NCI-H774 (cell line): ENCODE data around the gene TMEM163.

ENCODE experiments used
- DNase-seq: peaks from one replicate; lab custom pipeline; 2025; lab: John Stamatoyannopoulos, UW

TMEM163 gene

GRCh38 chr2:134722728-134723127 lies 3.9 kb upstream of the TMEM163 start:
- no peak for DNase-seq

DNA sequence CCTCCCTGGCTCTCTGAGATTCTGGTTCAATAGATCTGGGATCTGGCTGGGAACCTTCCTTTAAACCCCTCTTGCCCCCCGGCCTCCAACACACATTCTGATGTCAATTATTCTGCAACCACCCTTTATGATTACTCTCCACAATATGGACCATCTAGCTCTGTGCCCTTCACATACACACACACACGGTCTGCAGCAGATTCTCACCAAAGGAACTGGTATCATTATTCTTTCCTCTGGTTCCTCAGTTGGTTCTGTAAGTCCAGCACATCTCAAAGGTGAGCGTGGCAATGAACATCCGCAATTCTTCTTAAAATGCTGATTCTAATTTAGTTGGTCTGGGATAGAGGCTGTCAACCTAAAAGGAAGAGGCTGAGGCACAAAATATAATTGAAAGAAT lies 2.8 kb upstream of the TMEM163 start:
- no peak for DNase-seq

DNA sequence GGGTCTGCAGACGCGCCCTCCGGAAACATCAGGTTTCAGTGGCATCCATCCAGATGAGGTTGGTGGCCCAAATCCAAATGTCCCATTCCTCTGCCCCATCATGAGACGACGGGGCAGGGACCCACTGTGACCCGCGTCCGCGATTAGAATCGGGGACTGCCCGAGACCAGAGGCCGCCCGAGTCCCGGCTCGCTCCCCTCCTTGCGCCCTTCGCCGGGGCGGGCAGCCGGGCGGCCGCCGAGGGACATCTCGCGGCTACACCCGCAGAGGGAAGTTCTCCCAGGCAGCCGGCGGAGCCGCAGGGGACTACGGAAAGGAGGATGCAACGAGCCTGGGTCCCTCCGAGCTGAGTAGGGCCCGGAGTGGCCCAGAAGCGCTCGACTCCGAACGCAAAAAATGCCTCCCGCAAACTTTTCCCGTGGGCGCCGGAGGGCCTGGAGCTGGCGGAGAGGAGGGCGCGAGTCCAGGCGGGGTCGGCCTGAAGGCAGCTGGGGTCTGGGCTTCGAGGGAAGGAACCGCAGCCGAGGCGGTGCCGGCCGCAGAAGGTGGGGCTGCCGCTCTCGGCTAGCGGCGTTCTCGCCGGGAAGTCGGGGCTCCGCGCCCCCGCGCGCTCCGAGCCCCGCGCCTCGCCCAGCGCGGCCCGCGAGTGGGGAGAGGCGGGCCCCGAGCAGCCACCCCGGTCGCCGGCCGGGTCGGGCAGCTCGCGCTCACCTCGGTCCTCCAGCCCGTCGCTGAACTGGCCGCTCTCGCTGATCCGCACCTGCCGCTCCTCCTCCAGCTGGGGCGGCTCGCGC lies 580 bp downstream of the TMEM163 start:
- DNase-seq: no peak

DNA sequence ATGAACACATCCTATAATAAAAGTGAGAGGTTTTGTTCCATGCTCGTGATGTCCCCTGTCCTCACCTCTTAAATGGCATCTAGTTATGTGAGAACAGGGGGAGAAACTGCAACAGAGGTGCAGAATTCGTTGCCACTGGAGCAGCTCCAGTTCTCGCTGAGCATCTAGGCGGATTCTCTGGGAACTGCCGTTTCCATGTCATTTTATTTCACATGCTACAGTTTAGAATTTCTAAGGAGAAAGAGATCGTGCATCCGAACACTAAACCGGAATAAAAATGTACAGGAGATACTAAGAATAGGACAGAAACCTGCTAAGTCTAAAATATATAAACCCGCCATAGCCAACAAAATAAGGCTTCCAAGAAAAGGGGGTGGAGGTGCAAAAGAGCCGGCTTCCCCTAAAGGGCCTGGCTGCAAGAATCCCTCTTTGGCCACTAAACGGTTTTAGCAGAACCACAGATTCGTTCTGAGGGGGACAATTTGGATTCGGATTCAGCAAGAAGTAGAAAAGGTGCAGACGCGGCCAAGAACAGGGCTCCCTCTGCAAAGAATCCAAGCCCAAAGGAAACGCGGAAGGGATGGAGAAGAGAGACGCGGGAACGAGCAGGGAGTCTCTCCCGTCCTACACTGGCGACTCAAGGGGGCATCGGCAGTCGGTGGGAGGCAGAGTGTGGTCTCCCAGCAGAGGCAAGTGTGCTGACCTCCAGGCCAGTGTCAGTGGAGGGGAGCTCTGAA lies 1.3 kb downstream of the TMEM163 start:
- no peak for DNase-seq

- no peak for DNase-seq
Measured at GRCh38 chr2:134716721-134717243, 2.0 kb downstream of the TMEM163 start.

DNA sequence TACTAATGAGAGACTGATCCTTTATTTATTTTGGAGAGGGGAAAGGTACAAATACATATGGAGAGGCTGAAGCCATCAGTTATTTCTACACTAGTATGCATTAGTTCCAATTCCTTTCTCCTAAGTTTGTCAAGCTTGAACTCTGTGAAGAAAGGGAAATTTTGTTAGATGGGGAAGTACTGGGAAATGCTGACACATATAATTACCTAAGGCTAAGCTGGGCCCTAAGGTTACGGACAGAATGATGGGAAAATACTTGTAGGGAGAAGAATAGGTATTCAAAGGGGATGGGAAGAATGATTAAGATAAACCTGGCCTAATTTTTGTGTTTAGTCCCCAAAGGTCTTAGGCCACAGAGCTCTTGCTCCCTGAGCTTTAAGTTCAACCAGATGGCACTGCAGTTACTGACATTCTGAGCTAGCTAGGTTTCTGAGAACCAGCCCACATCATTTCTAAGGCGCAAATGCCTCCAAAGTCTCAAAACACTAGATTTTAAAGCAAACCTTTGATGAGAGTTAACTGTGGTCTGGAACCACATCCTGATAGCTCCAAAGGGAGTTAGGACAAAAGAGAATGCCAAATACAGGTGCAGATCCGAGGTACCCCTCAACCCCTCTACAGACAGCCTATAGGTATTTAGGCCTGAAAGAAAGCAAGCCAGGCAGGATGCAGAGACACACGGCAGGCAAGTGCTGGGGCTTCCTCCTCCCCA lies 2.7 kb downstream of the TMEM163 start:
- DNase-seq: no peak

DNA sequence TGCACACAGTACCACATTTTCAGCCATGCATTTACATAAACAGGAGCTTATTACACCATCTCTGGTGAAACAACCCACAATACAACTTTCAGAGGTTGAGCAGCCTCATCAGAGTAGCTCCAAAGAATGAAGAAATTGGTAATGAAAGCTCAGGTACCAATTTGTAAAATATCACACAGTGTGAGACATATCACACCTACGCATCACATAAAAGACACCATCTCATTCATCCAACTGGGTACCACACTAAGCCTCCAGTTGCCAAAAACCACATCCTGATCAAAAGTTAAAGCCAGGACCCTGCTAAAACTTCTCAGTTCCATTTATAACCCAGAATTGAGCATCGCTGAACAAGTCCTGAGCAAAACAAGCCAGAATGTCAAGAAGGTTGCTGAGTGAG lies 4.6 kb downstream of the TMEM163 start:
- DNase-seq: no peak

DNA sequence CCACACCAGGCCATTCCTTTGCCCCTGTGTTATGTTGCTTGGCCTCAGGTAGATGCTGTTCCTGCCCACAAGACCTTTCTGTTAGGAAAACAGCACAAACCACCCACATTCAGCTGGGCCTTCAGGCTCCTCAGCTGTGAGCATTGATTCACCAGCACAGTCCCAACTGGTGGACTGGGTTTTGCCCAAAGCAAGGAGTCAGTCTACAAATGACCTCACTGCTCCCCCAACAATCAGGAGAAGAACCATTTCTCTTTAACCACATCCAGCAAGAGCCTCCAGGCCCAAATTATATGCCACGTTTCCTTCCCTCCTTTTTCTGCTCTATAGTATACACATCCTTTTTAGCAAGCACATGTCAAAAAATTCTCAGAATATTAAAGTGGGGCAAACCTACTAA lies 5.2 kb downstream of the TMEM163 start:
- DNase-seq: no peak

DNA sequence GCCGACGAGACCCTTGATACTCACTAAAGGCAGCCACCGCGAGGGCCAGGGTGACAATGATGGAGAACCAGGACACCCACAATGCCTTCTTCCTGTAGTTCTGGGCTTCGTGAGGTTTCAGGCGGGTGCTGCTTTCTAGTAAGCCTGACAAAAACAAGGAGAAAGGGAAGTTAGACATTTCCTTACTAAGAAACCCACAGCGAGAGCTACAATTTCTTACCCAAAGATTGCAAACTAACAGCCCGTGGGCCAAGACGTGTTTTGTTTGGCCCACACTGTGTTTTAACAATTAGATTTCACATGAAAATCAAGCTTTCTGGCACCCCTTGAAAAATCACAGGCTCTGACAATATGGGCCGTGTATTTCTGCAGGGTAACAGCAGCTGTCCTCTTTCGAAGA lies 5.6 kb downstream of the TMEM163 start:
- DNase-seq: no peak

DNA sequence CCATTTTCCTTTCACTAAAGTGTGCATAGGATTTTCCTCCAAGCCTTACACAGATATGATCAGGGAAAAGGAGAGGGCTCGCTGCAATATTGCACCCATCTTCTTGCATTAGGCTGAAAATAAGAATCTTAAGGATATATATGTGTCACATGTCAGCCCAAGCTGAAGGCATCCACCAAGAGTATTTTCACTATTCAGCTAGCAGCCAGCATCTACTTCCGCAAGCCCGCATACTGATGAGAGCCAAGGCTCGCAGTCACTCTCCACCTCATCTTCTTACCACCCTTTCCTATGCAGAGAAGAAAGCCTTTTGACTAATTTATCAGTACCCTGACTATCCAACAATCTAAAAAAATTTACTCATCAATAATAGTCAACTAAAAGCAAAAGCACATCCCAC lies 6.1 kb downstream of the TMEM163 start:
- DNase-seq: no peak

- DNase-seq: no peak
Measured at GRCh38 chr2:134712299-134712698, 6.5 kb downstream of the TMEM163 start.

DNA sequence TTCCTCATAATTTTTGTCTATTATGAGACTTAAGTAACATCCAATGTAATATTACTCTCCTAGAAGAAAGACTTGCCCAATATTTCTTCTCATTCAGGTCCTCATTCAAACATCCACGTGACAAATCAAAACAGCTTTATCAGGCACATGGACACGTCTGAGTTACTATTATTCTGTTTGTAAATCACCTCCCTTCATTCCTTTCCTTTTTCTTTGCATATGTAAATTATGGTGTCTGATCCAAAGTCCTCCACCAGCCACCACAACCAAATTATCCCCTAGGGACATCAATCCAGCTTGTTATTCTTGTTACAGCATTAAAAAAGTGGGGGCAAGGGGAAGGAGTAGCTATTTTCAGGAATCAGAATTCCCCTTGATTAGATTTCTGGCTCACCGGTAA lies 7.1 kb downstream of the TMEM163 start:
- no peak for DNase-seq

GRCh38 chr2:134707330-134707676 lies 11.5 kb downstream of the TMEM163 start:
- DNase-seq: no peak

DNA sequence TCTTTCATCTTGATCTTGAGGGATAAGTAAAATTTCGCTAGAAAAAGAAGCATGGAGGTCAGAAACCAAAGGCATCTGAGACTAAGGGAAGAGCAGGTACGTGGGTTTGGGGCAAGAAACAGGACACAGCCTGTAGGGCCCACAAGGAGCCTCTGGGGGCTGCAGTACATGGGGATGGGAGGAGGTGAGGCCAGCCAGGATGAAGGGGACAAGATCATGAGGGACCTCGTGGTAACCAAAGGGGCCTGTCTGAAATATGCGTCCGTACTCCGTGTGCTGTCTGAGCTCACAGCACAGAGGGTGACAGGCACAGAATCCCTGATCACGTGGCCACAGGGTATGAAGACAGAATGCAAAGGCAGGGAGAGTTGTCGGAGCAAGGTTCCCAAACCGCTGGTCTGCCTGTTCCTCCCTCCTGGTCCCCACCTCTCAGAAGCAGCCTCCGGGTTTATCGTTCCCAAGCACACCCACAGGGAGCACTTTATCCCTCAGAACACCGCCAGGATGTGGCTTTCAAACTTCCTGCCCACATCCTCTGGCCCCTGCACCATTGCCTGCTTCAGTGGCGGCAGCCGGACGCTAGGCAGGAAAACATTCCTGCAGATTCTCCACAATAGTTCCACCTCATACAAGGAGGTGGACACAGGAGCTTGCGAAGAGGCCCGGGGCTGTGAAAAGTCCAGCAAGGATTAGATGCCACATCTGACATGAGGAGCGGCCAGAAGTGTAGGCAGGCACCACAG lies 12.0 kb downstream of the TMEM163 start:
- DNase-seq: no peak

DNA sequence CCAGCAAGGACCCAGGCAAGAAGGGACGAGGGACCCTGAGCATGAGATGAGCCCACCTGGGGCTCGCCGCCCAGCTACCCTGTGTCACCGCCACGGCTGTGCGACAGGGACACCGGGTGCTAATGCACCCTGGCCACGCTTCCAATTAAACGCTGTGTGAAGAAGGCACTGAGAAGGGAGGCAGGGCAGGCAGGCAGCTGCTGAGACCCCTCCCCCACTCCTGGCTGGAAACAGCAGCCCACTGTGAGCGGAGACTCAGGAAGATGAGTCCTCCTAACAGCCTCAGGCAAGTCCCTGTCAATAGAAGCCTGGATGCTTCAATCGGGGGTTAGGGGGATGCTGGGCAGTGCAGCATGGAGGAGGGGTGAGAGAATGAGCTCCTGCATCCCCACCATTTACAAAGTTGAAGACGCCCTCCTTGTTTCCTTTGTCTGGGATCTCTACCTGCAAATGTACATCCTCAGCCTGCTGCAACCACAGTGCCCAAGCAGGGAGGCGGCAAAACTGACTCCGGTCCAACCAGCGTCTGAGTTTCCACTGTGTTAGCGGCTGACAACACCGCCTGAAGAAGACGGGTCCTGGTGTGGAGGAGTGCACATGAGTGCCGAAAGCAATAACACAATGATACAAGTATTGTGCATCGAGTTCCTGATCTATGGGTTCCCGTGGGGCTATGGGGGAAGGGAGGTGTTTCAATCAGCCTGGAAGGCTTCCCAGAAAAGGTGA lies 12.8 kb downstream of the TMEM163 start:
- no peak for DNase-seq

DNA sequence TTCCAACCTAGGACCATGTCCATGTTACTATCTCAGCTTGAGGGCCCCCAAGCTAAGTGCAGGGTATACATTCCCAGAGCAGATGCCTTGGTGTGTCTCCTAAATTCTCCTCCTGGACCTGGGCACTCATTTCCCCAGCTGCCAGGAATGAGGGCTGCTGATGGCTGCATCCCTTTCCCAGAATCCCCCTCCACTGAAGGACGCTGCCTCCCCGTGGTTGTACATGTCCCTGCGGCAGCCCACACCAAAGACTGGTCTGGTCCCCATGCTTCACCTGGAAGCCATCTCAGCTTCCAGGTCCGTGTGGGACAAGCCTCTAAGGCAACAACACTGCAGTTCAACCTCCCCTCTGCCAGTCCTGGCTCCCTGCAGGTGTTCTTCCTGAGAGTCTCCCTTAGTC lies 14.6 kb downstream of the TMEM163 start:
- no peak for DNase-seq

DNA sequence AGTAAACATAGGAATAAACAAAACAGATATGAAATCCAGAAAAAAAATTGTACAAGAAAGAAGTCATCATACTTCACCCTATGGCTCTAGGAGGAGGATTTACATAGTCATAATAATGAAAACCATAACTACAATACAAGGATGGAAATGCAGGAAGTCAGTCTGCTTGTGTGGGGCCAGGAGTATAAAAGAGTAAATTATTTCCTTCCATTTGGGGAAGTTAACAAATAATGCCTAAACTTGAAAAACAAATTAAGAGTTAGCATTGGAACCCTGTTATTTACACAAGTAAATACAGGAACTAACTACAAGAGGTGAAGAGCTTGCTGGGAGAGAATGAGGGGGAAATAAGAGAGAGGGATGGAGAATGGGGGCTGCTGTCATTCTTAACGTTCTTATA lies 15.4 kb downstream of the TMEM163 start:
- DNase-seq: no peak

GRCh38 chr2:134700730-134701129 lies 18.1 kb downstream of the TMEM163 start:
- DNase-seq: no peak

DNA sequence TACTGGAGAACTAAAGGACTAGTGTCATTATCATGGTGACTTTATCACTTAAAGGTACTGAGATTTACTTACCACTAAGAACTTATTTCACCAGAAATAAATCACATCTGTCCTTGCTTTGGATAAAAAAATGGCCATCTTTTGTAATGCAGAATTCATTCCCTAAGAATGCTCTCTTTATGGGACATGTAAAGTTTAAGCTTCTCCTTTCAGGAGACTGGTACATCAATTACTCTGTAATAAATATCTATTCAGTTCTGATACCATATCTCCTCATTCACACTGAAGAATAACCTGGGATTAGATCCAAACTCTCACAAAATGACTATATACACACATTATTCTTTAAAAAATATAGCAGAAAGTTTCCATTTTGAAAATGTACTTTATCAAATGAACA lies 24.4 kb downstream of the TMEM163 start:
- no peak for DNase-seq

GRCh38 chr2:134693359-134694330 lies 25.2 kb downstream of the TMEM163 start:
- DNase-seq: no peak
